Adrenal gland (tissue), 12 donors: Measurements from ENCODE around the gene ADD3. TPM values are rescaled to one million over a fixed set of nuclear protein-coding genes. Genes with fewer than 3 reads are reported as not detected.
A peak's percentile ranks its signal among the peaks of the same experiment; 100 is the strongest.

Experiments
- DNase-seq, 7 donors: peaks; one replicate each; pipeline ENCODE4 v3.0.0-alpha.2; 2019 to 2020
- H3K27ac ChIP-seq, 5 donors: fragments of 200-600 bp; sonication (generic) in 4 of 5; 1 replicate in 3 of 5; 2 replicates in 2 of 5; pipeline versions ENCODE4 v1.5.1 to v1.8.0; 2016 to 2020; ENCODE audit warnings: mild to moderate bottlenecking in 1 of 5
- H3K27me3 ChIP-seq: fragments of 200-600 bp; 2 replicates; pipeline ENCODE4 v1.8.0; 2021
- H3K36me3 ChIP-seq, 2 donors: fragments of 200-600 bp; replicated peaks in 1 of 2; 1 replicate in 1 of 2; 2 replicates in 1 of 2; pipeline versions ENCODE4 v1.5.1 to v1.8.0; 2018 to 2022
- H3K4me1 ChIP-seq, 2 donors: fragments of 200-600 bp; replicated peaks in 1 of 2; 1 replicate in 1 of 2; 2 replicates in 1 of 2; pipeline versions ENCODE4 v1.5.1 to v1.8.0; 2018 to 2021
- H3K4me3 ChIP-seq, 4 donors: fragments of 200-600 bp; sonication (generic) in 3 of 4; one replicate each; pipeline ENCODE4 v1.5.1; 2016 to 2018
- H3K9me3 ChIP-seq, 3 donors: fragments of 200-600 bp; sonication (generic) in 1 of 3; replicated peaks in 1 of 3; 1 replicate in 2 of 3; 2 replicates in 1 of 3; pipeline versions ENCODE4 v1.5.1 to v1.8.0; 2016 to 2021
- POLR2A ChIP-seq, 2 donors: fragments of 450-650 bp; IDR thresholded peaks; one replicate each; pipeline ENCODE4 v1.6.1; 2017; ENCODE audit warnings: antibody characterized with exemption in 2 of 2, mild to moderate bottlenecking in 2 of 2, moderate library complexity in 1 of 2
- WGBS, 4 donors: extraction: QIAGEN DNeasy Blood & Tissue Kit in 2 of 4; methylation state at CpG; one replicate each; pipeline versions ENCODE4 v1.1.5 to v1.1.7; 2013 to 2017; 5-methylcytosine and 5-hydroxymethylcytosine counted together
- intact Hi-C, 2 donors: fragments of 100-400 bp; cut with DNase I; formaldehyde crosslinking; loops; one replicate each; pipeline versions ENCODE4 v1.14.1 to v1.15.0; 2022 to 2023
- polyA plus RNA-seq, 3 donors: library from polyadenylated mRNA; stranded (reverse); fragments of 200-250 nt in 2 of 3; fragments of 350-450 nt in 1 of 3; fragmentation: Illumina TruSeq in 1 of 3; extraction: RNeasy Lipid Tissue Mini Kit (QIAGEN cat#74804) in 1 of 3; gene quantifications; one replicate each; pipeline ENCODE4 v1.2.3, GENCODE V29; 2013 to 2014
- total RNA-seq, 9 donors: library from RNA; depleted of rRNA in 4 of 9; stranded (reverse); fragments of >200 nt in 4 of 9; fragments of 120-200 nt in 1 of 9; fragmentation: NEBNext Ultra II Directional in 1 of 9; extraction: Animal tissue kit (Norgen Biotek cat#: 25700) in 1 of 9; gene quantifications; one replicate each; pipeline versions ENCODE4 v1.1.0 to v1.2.4, GENCODE V29; 2013 to 2023
- TF ChIP-seq, protein P1 (sequence below), 6 experiments: fragments of 450-650 bp in 4 of 6; fragments of 200-600 bp in 2 of 6; sonication (generic) in 1 of 6; IDR thresholded peaks; 1 replicate in 5 of 6; 2 replicates in 1 of 6; pipeline versions ENCODE4 v1.5.1 to v1.8.0; 2016 to 2021; ENCODE audit warnings: antibody characterized with exemption in 6 of 6, mild to moderate bottlenecking in 2 of 6, moderate library complexity in 1 of 6
- donor health status: healthy with polysubstance abuse.
- donor health status: Bipolar disorder and iron deficiency.
- donor health status: DM: yes; HTN: yes; CAD: no.
- donor health status: DM: no; HTN: no; CAD: no.
- donor health status: DM: no; HTN: no; CAD: no.
- donor health status: DM: yes; HTN: yes; CAD: no.

The ADD3 gene
- total and polyA plus RNA-seq, 12 donors: 15.6 to 122 (median 43.4) TPM

DNA sequence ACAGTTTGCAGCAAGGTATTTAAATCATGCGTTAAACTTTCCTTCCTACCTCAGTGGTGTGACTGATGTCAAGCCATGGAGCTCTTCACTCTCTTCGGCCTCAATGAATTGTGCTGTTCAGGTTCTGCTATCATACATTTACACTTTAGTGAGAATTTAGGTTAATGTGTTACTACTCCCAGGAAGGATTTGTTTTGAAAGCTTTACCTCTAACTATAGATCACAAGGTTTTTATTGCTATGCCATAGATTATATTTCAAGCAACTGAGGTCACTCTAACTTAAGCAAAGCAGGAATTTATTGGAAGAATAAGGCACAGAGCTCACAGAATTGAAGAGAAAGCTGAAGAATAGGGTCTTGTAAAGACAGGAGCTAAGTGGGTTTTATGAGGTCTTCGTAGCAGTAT is 11.0 kb upstream of the ADD3 start:
- Histone ChIP-seq H3K27ac (peak overlapping the region in 2 of 5 donors; percentile 3 to 46), H3K36me3 (no peaks in the 10 kb centered on the region), H3K27me3 (no peaks in the 10 kb centered on the region), H3K4me1 (peaks cover 0 to 11% of the 10 kb centered on the region in 2 donors), H3K4me3 (no peak overlapping the region), H3K9me3 (no peaks in the 10 kb centered on the region)
- DNase-seq: no peak
- TF ChIP-seq, protein P1, sequence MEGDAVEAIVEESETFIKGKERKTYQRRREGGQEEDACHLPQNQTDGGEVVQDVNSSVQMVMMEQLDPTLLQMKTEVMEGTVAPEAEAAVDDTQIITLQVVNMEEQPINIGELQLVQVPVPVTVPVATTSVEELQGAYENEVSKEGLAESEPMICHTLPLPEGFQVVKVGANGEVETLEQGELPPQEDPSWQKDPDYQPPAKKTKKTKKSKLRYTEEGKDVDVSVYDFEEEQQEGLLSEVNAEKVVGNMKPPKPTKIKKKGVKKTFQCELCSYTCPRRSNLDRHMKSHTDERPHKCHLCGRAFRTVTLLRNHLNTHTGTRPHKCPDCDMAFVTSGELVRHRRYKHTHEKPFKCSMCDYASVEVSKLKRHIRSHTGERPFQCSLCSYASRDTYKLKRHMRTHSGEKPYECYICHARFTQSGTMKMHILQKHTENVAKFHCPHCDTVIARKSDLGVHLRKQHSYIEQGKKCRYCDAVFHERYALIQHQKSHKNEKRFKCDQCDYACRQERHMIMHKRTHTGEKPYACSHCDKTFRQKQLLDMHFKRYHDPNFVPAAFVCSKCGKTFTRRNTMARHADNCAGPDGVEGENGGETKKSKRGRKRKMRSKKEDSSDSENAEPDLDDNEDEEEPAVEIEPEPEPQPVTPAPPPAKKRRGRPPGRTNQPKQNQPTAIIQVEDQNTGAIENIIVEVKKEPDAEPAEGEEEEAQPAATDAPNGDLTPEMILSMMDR (IDR thresholded peaks at IDR 0.05): no peak
- no peak for TF ChIP-seq POLR2A (IDR thresholded peaks at IDR 0.05)
- intact Hi-C loops: no loop called here
- WGBS, 4 donors: 85 to 93% (median 90%) methylated on average over 3 of the region's 3 CpGs

DNA sequence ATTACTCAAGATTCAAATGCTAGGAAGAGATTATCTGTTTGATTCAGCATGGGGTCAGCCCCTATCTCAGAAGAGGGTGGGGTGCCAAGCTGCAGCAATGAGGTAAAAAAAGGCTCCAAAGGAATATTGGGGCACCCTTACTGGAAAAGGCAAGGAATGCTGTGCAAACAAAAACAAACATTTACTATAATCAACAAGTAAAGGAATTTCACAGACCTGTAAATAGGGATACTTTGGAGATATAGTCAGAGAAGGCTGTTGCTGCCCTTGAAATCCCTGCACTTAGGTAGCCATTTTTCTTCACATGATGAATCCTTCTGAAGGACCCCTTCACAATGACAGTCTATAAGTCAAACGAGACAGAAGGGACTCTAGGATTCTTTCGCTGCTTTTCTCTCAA is 10.6 kb upstream of the ADD3 start:
- TF ChIP-seq, protein P1 (IDR thresholded peaks at IDR 0.05): no peak
- no peak for TF ChIP-seq POLR2A (IDR thresholded peaks at IDR 0.05)
- peaks cover 0 to 11% of the 10 kb centered on the region in 2 donors for H3K4me1 ChIP-seq
- H3K4me3 ChIP-seq: no peak overlapping the region
- no peaks in the 10 kb centered on the region for H3K9me3 ChIP-seq
- intact Hi-C loops: no loop called here
- H3K36me3 ChIP-seq: no peaks in the 10 kb centered on the region
- H3K27me3 ChIP-seq: no peaks in the 10 kb centered on the region
- WGBS, 4 donors: 70 to 83% (median 79%) methylated on average over 2 of the region's 2 CpGs
- DNase-seq: no peak
- H3K27ac ChIP-seq: no peak overlapping the region

DNA sequence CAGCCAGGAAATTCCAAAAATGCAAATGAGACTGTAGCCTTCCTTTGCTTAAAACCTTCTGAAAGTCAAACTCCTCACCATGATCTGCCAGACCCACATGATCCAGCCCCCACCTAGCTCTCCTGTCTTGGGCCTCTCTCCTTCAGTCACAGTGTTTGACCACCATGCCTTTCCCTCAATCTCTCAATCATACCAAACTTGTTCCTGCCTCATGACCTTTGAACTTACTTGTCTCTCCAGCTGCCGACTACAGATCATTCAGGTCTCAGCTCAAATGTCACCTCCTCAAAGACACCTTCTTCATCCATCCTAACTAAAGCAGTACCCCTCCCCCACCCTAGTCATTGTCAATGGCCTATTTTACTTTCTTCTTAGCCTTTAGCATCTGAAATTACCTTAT is 9.3 kb upstream of the ADD3 start:
- no peak overlapping the region for H3K27ac ChIP-seq
- DNase-seq: no peak
- TF ChIP-seq POLR2A (IDR thresholded peaks at IDR 0.05): no peak
- TF ChIP-seq, protein P1 (IDR thresholded peaks at IDR 0.05): no peak
- no peaks in the 10 kb centered on the region for H3K36me3 ChIP-seq
- no peak overlapping the region for H3K4me3 ChIP-seq
- H3K9me3 ChIP-seq: no peaks in the 10 kb centered on the region
- intact Hi-C loops: no loop called here
- no peaks in the 10 kb centered on the region for H3K27me3 ChIP-seq
- WGBS, 4 donors: 48 to 72% (median 58%) methylated on average over 1 of the region's 1 CpG
- peaks cover 0 to 11% of the 10 kb centered on the region in 2 donors for H3K4me1 ChIP-seq

DNA sequence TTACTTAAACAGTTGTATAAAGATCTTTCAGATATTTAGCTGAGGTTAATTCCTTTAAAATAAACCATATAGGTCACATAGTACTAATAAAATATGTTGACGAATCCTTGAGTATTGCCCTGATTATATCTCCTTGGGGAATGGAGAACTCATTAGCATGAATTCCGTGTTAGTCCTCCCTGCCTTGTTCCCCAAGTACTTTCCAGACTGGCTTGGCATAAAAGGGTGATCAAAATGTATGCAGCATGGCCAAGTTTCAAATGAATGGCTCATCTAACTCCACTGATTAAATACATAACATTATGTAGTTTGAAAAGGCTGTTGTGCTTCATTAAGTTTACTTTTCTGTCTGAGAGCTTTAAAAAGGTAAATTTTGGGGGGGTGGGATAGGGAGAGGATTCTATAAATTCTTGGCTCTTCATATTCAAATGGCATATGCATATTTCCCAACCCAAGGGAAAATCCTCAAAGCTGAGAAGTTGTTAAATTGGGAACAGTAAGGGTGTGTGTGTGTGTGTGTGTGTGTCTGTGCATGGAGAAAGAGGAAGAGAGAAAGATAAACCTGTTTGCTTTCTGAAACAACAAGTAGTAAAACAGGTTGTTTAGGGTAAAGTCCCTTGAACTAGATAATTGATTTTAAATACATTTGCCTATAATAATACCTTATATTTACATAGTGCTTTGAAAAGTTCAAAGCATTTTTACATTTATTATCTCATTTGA is 4.8 kb upstream of the ADD3 start:
- Histone ChIP-seq H3K9me3 (no peaks in the 10 kb centered on the region), H3K4me3 (no peak overlapping the region), H3K36me3 (no peaks in the 10 kb centered on the region), H3K4me1 (peaks cover 0 to 13% of the 10 kb centered on the region in 2 donors), H3K27ac (no peak overlapping the region), H3K27me3 (no peaks in the 10 kb centered on the region)
- intact Hi-C loops: loop anchor here (10.0 kb wide), 1 partner anchor 118 kb away; no protein-coding TSS in a partner anchor
- 80 to 86% (median 81%) methylated on average over 2 of the region's 2 CpGs for WGBS, 4 donors
- no peak for DNase-seq
- TF ChIP-seq, protein P1 (IDR thresholded peaks at IDR 0.05): no peak
- no peak for TF ChIP-seq POLR2A (IDR thresholded peaks at IDR 0.05)
